ENCODE data around the gene ARHGAP42.

ARHGAP42 gene

DNA sequence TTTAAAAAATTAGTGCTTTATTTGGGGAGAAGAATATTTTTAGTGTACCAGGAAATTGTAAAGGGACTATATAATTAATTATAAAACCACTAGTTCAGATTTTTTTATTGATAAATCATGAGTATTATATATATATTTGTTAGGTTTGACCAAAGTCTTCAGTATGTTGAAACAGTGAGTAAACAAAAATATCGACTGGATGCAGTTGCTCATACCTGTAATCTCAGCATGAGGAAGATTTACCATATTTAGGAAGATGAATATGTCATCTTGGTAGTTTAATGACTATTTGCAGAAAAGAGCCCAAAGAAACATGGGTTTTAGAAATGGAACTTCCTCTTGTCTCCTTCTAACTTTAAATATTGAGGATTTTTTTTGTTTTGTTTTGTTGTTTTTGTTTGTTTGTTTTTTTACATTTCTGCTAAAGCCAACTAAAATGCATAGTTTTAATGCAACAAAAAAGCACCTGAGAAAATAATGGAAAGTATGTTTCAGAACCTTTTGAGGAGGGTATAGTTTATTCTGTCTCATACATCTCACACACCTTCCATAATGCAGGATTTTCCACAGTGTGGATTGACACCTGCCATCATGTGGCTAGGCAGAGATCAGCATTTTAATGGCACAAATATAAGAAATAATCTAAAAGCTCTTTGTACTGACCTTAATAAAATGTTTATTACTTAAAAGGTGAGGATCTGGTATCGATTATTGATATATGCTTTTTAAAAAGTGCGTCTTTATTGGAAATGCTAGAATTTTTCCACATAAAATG, 114.3 kb downstream of the ARHGAP42 start:
- Histone ChIP-seq H3K4me3 (ENCODE audit: low read depth in 1 of 2, low read length in 1 of 2) (no peak overlapping the region), H3K9me3 (no peaks in the 10 kb centered on the region), H3K27me3 (no peaks in the 10 kb centered on the region), H3K4me1 (ENCODE audit: control insufficient read depth in 1 of 2, insufficient read depth in 1 of 2, low read depth in 1 of 2, low read length in 1 of 2) (no peaks in the 10 kb centered on the region), H3K36me3 (no peaks in the 10 kb centered on the region), H3K27ac (no peak overlapping the region)
- TF ChIP-seq, protein P1, sequence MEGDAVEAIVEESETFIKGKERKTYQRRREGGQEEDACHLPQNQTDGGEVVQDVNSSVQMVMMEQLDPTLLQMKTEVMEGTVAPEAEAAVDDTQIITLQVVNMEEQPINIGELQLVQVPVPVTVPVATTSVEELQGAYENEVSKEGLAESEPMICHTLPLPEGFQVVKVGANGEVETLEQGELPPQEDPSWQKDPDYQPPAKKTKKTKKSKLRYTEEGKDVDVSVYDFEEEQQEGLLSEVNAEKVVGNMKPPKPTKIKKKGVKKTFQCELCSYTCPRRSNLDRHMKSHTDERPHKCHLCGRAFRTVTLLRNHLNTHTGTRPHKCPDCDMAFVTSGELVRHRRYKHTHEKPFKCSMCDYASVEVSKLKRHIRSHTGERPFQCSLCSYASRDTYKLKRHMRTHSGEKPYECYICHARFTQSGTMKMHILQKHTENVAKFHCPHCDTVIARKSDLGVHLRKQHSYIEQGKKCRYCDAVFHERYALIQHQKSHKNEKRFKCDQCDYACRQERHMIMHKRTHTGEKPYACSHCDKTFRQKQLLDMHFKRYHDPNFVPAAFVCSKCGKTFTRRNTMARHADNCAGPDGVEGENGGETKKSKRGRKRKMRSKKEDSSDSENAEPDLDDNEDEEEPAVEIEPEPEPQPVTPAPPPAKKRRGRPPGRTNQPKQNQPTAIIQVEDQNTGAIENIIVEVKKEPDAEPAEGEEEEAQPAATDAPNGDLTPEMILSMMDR (IDR thresholded peaks at IDR 0.05) = no peak

DNA sequence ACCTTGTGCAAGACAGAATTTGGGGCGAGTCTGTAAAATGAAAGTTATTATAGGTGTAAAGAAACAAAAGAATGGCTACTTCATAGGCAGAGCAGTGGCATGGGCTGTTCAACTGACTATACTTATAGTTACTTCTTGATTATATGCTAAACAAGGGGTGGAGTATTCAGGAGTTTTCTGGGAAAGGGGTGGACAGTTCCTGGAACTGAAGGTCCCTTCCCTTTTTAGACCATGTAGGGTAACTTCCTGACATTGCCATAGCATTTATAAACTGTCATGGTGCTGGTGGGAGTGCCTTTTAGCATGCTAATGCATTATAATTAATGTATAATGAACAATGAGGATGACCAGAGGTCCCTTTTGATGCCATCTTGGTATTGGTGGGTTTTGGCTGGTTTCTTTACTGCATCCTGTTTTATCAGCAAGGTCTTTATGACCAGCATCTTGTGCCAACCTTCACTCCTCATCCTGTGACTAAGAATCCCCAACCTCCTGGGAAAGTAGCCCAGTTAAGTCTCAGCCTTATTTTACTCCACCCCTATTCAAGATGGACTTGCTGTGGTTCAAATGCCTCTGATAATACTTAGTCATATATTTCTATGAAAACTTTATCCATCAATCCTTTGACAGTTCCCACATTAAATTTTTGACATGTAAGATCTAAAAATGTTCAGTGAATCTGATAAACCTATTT, 118.6 kb downstream of the ARHGAP42 start:
- H3K4me1 ChIP-seq (ENCODE audit: control insufficient read depth in 1 of 2, insufficient read depth in 1 of 2, low read depth in 1 of 2, low read length in 1 of 2) = no peaks in the 10 kb centered on the region
- no peak overlapping the region for H3K27ac ChIP-seq
- no peak overlapping the region for H3K4me3 ChIP-seq (ENCODE audit: low read depth in 1 of 2, low read length in 1 of 2)
- H3K36me3 ChIP-seq = no peaks in the 10 kb centered on the region
- TF ChIP-seq, protein P1 (IDR thresholded peaks at IDR 0.05) = no peak
- H3K9me3 ChIP-seq = no peaks in the 10 kb centered on the region
- H3K27me3 ChIP-seq = no peaks in the 10 kb centered on the region

DNA sequence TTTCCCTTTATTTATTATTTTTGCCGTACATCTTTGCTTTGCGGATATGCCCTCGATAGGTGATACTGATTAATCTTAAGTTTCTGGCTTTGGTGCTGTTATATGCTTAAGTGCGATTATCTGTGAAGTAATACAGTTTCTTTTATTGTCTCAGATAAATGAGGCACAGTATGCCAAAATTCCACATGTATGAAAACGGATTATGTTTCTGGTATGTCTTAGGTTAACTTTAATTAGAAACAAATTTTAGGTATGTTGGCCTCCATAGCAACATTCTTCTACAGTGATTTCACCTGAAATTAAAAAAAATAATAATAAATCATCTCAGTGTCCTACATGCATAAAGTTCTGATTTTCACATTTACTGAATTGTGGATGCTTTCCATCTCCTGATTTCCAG, 119.2 kb downstream of the ARHGAP42 start:
- H3K9me3 ChIP-seq = no peaks in the 10 kb centered on the region
- TF ChIP-seq, protein P1 (IDR thresholded peaks at IDR 0.05) = no peak
- no peak overlapping the region for H3K4me3 ChIP-seq (ENCODE audit: low read depth in 1 of 2, low read length in 1 of 2)
- no peak overlapping the region for H3K27ac ChIP-seq
- H3K36me3 ChIP-seq = no peaks in the 10 kb centered on the region
- no peaks in the 10 kb centered on the region for H3K4me1 ChIP-seq (ENCODE audit: control insufficient read depth in 1 of 2, insufficient read depth in 1 of 2, low read depth in 1 of 2, low read length in 1 of 2)
- no peaks in the 10 kb centered on the region for H3K27me3 ChIP-seq

DNA sequence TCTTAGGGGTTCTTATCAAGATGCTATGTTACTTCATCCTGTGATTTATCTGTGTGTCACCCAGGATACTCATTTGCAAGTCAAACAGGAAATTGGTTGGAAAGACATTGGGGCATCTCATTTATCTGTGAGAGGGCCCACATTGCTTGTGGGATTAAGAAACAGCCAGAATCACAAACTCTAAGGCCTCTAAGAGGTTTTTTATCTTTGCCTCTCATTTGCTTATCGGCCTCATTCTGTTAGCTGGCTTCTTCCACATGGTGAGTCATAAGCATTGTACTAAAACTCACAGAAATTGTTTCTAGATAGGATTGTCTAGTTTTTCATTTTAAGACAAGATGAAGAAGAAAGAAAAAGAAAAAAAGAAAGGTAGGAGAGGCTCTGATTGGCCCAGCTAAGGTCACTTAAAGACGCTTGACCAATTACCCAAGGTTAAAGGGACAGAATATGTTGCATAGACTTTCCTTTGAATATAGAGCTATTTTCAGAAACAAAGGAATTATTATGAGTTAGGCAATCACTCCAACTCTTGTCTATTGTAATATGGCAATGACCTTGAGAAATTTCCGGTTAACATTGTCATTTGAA, 121.9 kb downstream of the ARHGAP42 start:
- Histone ChIP-seq H3K9me3 (no peaks in the 10 kb centered on the region), H3K27me3 (no peaks in the 10 kb centered on the region), H3K4me1 (ENCODE audit: control insufficient read depth in 1 of 2, insufficient read depth in 1 of 2, low read depth in 1 of 2, low read length in 1 of 2) (no peaks in the 10 kb centered on the region), H3K27ac (no peak overlapping the region), H3K4me3 (ENCODE audit: low read depth in 1 of 2, low read length in 1 of 2) (no peak overlapping the region), H3K36me3 (no peaks in the 10 kb centered on the region)
- TF ChIP-seq, protein P1 (IDR thresholded peaks at IDR 0.05) = no peak

DNA sequence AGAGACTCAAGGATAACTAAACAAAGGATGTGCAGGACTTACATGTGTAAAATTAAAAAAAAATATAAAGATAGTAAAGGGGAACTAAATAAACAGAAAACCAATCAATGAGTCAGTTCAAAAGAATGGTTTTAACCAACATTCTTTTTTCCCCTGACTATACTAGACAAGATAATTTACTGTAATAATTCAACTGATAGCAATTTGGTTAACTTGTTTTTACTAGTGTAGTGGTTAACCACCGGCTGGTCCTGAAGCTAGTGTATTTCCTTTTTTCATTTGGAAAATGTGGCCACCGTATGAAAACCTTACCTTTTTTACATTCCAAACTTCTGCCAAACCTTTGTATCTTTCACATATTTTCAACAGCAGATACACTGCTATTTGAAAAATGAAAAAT, 123.1 kb downstream of the ARHGAP42 start:
- Histone ChIP-seq H3K9me3 (no peaks in the 10 kb centered on the region), H3K4me1 (ENCODE audit: control insufficient read depth in 1 of 2, insufficient read depth in 1 of 2, low read depth in 1 of 2, low read length in 1 of 2) (no peaks in the 10 kb centered on the region), H3K27ac (no peak overlapping the region), H3K4me3 (ENCODE audit: low read depth in 1 of 2, low read length in 1 of 2) (no peak overlapping the region), H3K27me3 (no peaks in the 10 kb centered on the region), H3K36me3 (no peaks in the 10 kb centered on the region)
- TF ChIP-seq, protein P1 (IDR thresholded peaks at IDR 0.05) = no peak

Data from neutrophil (primary cell).